ENCODE results near the gene GCM1.
"Not testable (repeated sequence)": the region's sequence is repeated elsewhere in the genome, so short reads cannot be mapped to it uniquely, and the experiment has no call there.

Gene GCM1, protein sequence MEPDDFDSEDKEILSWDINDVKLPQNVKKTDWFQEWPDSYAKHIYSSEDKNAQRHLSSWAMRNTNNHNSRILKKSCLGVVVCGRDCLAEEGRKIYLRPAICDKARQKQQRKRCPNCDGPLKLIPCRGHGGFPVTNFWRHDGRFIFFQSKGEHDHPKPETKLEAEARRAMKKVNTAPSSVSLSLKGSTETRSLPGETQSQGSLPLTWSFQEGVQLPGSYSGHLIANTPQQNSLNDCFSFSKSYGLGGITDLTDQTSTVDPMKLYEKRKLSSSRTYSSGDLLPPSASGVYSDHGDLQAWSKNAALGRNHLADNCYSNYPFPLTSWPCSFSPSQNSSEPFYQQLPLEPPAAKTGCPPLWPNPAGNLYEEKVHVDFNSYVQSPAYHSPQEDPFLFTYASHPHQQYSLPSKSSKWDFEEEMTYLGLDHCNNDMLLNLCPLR

DNA sequence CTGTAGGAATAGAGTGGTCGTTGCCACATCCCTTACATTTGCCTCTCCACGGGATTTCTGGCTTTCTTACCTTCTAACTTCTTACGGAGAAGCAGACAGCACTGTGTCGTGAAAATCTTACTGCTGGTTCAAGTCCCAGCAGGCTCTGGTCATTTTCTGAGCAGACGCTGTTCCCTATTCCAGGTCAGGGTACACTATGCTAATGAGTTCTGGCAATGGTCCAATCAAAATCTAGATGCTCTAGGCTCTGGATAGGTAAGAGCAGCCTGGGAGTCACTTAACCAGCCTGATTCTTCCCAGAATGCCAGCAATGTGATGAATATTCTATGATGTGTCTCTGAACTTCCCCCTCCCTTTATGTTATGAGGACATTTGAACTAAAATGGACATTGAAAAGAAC lies at the start of gene GCM1:
Gene GCM1, minus strand, starts transcription at position 158 of the 400 bp plus-strand sequence. CDS start 3,209 bp downstream, outside the sequence.
- no peak for DNase-seq (ENCODE audit: low read depth)

DNA sequence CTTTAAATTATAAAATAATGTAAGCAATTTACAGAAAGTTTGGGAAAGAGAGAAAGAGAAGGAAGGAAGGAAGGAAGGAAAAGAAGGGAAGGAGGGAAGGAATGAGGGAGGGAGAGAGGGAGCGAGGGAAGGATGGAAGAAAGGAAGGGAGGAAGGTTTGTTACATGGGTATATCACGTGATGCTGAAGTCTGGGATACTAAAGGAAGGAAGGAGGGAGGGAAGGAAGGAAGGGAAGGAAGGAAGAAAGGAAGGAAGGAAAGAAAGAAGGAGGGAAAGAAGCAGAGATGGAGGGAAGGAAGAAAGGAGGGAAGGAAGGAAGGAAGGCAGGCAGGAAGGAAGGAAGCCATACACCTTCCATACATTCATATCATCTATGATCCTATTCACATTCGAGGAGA lies 48.9 kb upstream of the GCM1 start:
- no peak for DNase-seq (ENCODE audit: low read depth)

DNA sequence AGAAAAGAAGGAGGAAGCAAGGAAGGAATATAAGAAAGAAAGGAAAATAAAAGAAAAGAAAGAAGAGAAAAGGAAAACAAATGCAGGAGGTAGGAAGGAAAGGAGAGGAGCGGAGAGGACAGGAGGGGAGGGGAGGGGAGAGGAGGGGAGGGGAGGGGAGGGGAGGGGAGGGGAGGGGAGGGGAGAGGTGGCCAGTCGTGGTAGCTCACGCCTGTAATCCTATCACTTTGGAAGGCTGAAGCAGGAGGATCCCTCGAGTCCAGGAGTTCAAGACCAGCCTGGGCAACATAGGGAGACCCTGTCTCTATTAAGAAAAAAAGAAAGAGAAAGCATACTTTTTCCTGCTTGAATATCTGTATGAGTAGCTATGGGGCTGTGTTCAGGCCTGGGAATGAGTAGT lies 46.4 kb upstream of the GCM1 start:
- DNase-seq (ENCODE audit: low read depth): no peak

DNA sequence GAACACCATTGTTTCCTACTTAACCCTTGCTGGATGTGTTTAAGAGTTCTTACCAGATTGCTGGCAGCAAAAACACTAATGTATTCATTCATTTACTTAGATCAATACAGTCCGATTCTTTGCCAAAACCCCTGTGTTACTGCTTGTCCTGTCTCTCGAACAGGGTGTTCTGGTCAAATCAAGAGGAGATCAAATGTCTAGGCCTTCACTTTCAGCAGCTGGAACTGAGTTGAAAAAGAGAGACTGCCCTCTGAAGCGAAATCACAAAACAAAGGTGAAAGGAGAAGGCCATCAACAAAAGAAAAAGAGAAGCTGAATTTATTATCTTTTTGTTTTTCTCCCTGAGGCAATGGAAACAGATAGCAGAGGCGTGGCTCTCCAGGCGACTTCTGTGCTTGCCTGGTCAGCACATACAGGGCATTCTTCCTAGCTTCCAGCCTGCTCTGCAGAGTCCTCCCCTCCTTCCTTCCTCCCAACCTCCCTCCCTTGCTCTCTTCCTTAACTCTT lies 44.1 kb upstream of the GCM1 start:
- DNase-seq (ENCODE audit: low read depth): no peak

DNA sequence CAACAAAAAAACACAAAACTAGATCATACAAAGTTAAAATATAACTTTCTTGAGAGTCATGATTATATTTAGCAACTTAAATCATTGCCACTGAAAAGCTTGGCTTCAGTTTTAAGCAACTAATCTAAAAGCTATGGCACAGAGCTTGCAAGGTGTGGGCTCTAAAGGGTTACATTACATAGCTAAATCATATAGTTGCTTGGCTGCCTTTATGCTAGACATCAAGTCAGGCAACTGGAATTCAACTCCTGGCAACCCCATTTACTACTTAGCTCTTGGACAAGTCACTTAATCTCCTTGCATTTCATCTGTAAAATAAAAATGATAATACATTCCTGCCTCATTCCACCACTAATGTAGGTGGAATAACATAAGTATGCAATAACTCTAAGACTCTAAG lies 40.9 kb upstream of the GCM1 start:
- no peak for DNase-seq (ENCODE audit: low read depth)

DNA sequence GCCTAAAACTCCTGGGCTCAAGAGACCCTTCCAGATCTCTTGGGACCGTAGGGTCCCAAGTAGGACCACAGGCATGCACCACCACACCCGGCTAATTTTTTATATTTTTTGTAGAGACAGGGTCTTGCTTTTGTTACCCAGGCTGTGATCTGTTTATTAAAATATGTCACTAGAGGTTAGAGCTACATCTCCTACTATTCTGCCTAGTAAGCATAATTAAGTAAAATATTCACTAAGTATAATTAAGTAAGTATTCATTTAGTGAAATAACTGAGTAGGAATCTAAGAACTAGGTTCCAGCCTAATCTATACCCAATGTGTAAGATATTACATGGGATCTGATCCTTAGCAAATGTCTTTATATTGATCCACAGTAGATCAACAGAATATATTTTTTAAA lies 40.2 kb upstream of the GCM1 start:
- DNase-seq (ENCODE audit: low read depth): no peak

DNA sequence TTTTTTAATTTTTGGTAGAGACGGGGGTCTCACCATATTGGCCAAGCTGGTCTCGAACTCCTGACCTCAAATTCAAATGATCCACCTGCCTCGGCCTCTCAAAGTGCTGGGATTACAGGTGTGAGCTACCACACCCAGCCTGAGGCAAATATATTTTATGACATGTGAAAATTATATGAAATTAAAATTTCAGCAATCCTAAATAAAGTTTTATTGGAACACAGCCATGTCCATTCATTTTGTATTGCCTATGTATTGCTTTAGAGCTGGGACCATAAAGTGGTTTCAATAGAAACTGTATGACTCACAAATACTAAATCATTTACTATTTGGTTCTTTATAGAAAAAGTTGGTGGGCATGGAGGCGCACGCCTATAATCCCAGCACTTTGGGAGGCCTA lies 32.0 kb upstream of the GCM1 start:
- no peak for DNase-seq (ENCODE audit: low read depth)

DNA sequence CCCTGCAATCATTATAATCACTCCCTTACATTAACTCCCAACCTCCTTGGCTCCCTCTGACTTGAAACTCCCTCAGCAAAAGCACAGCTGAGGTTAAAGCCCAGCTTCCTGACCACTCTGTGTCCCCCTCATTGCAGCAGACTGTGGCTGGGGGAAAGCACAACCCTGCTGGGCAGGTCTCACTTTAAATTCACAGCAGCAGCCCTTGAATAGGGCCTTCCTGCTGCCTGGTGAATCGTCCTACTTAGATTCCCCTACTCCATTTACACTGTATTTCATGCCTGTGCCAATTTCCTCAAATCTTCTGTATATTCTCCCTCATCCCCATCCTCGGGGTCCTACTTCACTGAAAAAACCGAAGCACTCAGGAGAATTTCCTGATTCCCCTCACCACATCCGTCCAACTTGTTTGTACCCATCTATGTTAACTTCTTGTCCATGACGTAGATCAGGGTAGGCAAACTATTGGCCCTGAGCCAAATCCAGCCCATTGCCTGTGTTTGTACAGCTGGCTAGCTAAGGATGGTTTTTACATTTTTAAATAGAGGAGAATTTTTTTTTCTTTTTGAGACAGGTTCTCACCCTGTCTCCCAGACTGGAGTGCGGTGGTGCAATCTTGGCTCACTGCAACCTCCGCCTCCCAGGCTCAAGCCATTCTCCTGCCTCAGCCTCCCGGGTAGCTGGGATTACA lies 31.5 kb upstream of the GCM1 start:
- DNase-seq (ENCODE audit: low read depth): peak; percentile 9

DNA sequence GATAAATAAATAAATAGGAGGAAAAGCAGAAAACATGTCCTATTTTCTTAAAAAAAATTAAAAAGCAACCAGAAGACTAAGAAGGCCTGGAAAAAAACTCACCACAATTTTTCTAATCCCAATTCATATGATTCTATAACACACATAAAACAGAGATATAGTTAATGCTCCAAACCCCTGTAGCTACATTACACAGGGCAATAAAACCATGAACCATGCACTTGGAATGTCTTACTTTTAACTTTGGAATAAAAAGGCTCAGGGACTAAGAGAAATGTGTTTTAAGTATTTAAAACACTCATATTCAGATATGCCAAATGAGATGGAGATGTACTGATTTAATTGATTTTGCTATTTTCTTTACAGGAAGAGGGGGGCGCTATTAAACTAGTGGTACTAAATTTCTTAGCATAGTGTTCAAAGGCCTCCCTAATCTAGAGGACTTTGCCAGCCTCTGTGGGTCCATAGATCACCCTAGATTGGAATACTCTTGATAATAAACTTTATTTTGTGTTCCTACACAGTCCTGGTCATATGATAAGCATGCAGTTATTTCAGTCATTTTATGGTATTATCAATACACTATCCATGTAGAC lies 30.3 kb upstream of the GCM1 start:
- no peak for DNase-seq (ENCODE audit: low read depth)

DNA sequence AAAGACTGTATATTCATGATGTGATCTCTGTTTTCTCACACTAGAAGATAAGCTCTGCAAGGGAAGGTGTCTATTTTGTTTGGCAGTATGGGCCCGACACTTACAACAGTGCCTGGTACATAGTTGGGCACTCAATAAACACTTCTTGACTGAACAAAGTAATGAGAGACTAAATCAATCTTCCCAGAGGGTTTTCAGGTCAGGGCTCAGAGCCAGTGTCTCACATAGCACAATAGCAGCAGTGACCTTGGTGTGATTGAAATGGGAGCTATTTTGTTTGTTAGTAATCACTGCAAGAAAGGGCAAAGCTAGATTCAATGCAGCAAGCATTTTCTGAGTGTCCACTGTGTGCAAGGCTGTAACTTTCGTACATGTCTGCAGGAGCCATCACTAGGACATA lies 26.4 kb upstream of the GCM1 start:
- DNase-seq (ENCODE audit: low read depth): no peak

DNA sequence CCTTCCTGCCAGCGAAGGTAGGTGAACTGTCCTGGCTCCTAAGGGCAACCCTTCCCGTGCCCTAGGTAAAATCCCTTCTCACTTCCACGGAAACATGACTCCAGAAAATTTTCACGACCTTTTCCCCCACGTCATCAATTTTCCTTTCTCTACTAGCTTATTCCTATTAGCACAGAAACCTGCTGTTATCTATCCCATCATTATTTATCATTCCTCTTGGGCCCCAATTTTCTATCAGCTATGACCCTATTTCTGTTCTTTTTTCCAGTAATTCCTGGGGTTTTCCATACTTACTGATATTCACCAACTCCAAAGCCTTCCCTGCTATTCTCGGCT lies 23.8 kb upstream of the GCM1 start:
- no peak for DNase-seq (ENCODE audit: low read depth)

DNA sequence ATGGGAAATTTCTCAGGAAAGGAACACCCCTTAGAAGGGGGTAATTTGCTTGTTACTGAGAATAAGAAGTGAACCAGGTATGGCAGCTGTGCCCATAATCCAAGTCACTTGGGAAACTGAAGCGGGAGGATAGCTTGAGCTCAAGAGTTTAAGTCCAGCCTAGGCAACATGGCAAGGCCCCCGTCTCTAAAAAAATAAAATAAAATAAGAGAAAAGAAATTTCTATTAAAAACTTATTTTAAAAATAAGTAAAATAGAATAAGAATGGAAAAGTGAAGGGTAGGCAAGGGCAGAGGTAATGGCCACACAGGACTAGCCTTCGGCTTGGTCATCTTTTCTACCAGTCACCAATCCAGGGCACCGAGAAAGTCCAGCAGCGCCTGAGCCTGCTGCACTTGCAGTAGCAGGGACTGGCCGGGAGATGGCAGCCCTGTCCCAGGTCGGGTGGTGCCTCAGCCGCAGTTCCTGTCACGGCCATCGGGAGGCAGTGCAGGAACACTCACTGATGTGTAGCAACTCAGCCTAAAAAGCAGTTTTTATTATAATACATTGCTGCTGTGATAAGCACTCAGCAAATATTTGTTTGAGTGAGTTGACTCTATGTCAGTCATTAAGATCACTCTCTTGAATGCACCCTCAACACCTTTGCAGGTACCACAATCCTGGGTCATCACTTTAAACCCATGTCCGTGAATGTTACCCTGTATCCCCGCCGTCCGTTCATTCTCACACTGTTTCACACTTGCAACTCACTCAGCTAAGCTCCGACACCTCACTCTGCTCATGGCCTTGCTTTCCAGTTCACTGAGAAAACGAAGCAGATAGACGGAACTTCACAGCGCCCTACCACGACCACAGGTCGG lies 23.2 kb upstream of the GCM1 start:
- DNase-seq (ENCODE audit: low read depth): peak; percentile 86

DNA sequence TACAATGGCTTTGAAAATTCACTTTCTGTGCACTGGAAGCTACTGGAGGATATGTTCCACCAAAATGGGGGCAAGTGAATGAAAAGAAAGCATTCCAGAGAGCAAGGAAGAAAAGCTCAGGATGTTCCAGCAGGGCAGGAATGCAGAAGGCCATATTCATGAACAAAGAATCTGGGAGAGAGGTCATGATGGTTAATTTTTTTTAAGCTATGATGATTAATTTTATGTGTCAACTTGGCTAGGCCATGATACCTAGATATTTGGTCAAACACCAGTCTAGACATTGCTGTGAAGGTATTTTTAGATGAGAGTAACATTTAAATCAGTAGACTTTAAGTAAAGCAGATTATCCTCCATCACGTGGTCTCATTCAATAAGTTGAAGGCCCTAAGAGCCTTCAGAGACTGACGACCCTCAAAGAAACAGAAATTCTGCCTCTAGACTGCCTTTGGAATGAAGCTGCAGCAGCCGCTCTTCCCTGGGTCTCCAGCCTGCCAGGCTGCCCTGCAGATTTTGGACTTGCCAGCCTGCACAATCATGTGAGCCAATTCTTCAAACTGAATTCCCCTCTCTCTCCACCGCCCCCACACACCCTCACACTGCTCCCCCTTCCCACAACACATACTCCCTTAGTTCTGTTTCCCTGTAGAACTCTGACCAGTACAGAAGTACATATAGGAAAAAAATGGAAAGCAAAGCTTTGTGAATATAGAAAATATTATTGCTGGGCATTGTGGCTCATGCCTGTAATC lies 20.1 kb upstream of the GCM1 start:
- DNase-seq (ENCODE audit: low read depth): no peak

DNA sequence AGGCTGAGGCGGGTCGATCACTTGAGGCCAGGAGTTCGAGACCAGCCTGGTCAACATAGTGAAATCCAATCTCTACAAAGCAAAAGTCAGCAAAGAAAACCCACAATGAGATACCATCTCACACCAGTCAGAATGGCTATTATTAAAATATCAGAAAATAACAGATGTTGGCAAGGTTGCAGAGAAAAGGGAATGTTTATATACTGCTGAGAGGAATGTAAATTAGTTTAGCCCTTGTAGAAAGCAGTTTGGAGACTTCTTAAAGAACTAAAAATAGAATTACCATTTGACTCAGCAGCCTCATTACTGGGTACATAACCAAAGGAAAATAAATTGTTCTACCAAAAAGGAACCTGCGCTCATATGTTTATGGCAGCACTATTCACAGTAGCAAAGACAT lies 16.7 kb upstream of the GCM1 start:
- DNase-seq (ENCODE audit: low read depth): no peak

DNA sequence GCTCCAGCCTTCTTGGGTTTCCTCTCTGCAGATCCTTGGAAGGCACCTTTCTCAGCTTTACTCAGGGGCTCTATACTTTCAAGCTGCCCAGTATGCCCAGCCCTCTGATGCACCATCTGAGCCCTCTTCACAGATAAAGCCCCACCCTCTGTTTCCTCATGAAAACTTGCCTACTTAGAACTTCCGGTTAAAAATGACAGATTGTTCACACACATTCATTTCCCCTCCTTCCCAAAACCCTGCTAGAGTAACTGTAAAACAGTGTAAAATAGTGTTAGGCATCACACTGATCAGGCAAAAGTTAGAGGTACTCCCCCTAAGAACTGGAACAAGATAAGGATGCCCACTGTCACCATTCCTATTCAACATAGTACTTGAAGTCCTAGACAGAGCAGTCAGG lies 14.0 kb upstream of the GCM1 start:
- no peak for DNase-seq (ENCODE audit: low read depth)

DNA sequence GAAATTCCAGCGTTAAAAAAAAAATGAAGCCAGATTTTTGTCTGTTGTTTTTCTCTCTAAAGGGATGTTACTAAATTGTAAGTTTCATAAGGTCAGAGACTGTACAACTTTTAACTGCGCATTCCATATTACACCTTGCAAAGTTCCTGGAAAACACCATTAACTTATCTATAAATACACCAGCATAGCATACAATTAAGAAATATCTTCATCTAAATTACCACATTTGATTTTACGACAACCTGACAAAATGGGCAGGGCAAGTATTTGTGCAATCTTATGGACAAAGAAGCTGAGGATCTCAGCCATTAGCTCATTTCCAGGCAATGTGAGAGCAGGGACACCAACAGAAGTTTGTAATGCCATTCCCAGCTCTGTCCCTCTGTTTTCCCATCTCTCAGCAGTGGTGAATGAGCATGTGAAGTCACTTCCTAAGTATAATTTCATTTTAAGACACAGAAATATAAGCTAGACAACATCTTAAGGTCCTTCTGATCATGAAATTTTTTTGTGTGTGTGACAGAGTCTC lies 12.9 kb upstream of the GCM1 start:
- no peak for DNase-seq (ENCODE audit: low read depth)

DNA sequence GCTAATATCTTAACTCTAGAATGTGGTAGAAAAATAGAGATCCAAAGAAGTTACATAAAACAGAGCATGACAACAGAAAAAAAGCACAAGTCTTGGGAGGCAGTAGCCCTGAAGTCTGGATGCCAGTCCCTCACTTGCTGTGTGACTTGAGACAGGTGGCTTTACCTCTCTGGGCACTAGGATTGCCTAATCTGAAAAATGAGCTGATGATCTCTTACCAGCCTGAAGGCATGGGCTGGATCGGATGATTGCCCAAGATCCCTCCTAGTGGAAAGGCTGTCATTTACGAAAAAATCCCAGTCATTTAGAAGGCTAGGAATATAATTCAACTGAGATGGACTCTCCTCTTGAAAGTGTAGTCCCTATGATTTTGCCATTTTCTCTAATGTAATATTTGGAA lies 10.9 kb upstream of the GCM1 start:
- DNase-seq (ENCODE audit: low read depth): no peak

DNA sequence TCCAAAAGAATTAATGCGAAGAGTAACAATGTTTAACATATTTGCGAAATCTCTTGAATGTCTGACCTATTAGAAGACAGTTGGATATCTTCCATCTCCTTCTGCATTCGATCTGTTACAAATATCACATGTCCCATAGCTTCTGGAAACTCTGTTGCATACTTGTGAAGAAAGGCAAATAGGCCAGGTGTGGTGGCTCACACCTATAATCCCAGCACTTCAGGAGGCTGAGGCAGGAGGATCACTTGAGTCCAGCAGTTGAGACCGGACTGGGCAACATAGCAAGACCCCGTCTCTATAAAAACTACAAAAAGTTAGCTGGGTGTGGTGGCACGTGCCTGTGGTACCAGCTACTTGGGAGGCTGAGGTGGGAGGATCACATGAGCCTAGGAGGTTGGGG lies 9.4 kb upstream of the GCM1 start:
- not testable (repeated sequence) for DNase-seq (ENCODE audit: low read depth)

DNA sequence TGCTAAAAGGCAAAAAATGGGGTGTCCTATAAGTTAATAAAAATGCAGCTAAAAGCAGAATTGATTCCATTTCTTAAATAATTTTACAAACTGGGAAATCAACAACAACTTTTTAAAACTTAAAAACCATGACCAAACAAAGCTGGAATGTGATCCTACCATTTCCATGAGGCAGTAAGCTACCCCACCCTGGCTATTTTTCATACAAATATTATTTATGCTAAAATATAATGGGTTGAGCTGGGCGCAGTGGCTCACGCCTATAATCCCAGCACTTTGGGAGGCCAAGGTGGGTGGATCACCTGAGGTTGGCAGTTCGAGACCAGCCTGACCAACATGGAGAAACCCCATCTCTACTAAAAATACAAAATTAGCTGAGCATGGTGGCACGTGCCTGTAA lies 6.6 kb upstream of the GCM1 start:
- not testable (repeated sequence) for DNase-seq (ENCODE audit: low read depth)

DNA sequence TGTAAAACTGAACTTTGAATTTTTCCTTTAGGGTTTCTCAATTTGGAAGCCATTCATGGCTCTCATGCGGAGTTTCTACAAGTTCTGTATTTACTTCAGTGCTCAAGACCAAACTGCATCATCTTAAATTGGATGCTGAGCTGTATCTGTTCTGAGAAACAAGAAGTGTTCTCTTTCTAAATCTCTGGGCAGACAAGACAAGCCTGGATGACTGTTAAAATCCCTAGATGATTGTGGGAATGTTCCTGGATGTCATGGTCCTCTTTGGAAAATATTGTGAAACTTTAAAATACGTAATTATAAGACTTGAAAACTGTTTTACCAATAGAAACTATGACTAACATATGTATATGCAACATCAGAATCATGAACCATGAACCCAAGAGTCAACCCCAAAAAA lies 6.2 kb upstream of the GCM1 start:
- DNase-seq (ENCODE audit: low read depth): no peak

DNA sequence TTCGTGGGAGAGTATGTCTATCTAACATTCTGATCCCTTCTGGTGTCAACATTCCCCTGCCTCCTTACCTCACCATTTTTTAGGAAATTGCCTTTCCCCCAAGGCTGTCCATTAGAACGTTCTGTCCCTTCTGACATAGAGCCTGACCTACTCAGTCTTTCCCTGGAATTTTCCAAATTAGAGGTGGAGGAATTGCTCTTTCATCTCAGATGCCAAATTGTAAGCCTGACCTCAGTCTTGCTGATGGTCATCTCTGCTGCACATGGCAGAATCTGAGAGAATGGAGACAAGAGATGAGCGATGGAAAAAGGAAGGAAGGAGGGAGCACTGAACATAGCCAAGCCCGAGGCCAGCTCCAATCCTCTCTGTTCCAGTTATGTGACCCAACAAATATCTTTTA lies 5.4 kb upstream of the GCM1 start:
- DNase-seq (ENCODE audit: low read depth): no peak

All from stimulated activated CD8-positive, alpha-beta memory T cell treated with anti-CD3 and anti-CD28 coated beads, Interleukin-12 subunit alpha, Interleukin-12 subunit beta, amount 100 ng/mL, for 1 hour (primary cell).